K562 (cell line): Measurements from ENCODE around the gene CSTF1. TPM values are rescaled to one million over a fixed set of nuclear protein-coding genes. Genes with fewer than 3 reads are reported as not detected.

Source experiments
- ELF4 ChIP-seq: fragments of 450-650 bp; formaldehyde crosslinking; IDR thresholded peaks from 2 replicates; pipeline ENCODE4 v1.4.0; 2022; ENCODE audit warnings: missing genetic modification characterization
- EWSR1 ChIP-seq: fragments of 450-650 bp; IDR thresholded peaks from 2 replicates; pipeline ENCODE4 v1.6.1; 2018; ENCODE audit warnings: borderline replicate concordance, mild to moderate bottlenecking, low read depth, moderate library complexity; ENCODE audit not compliant: partially characterized antibody
- FOXJ2 ChIP-seq: fragments of 200-800 bp; sonication (Bioruptor generic); IDR thresholded peaks from 2 replicates; pipeline ENCODE4 v1.6.1; 2016; ENCODE audit warnings: missing genetic modification characterization, missing compliant biosample characterization
- KLF1 ChIP-seq: fragments of 450-650 bp; IDR thresholded peaks from 2 replicates; pipeline ENCODE4 v1.6.1; 2016; ENCODE audit warnings: missing genetic modification characterization, missing compliant biosample characterization
- MBD2 ChIP-seq: sonication (generic); IDR thresholded peaks from 2 replicates; pipeline ENCODE4 v1.6.1; 2016; ENCODE audit warnings: low read depth, borderline replicate concordance
- MEIS2 ChIP-seq: fragments of 450-650 bp; IDR thresholded peaks from 2 replicates; pipeline ENCODE4 v1.6.1; 2014; ENCODE audit warnings: mild to moderate bottlenecking; ENCODE audit not compliant: partially characterized antibody
- NFATC3 ChIP-seq: fragments of 450-650 bp; IDR thresholded peaks from 2 replicates; pipeline ENCODE4 v1.6.1; 2017; ENCODE audit warnings: mild to moderate bottlenecking
- NR3C1 ChIP-seq: sonication (generic); formaldehyde crosslinking; IDR thresholded peaks from 2 replicates; pipeline ENCODE4 v1.8.1; 2022; ENCODE audit warnings: missing genetic modification reagents
- POLR2A ChIP-seq: fragments of 450-650 bp; conservative IDR thresholded peaks from 2 replicates; pipeline ENCODE4 v1.6.1; 2016
- POLR2AphosphoS5 ChIP-seq: IDR thresholded peaks from 2 replicates; pipeline ENCODE4 v1.6.1; 2011; ENCODE audit warnings: mild to moderate bottlenecking, low read depth, low read length, moderate library complexity; ENCODE audit not compliant: control insufficient read depth, insufficient read depth
- RAD21 ChIP-seq, 2 experiments: fragments of 250-450 bp in 1 of 2; fragments of 450-650 bp in 1 of 2; sonication (Bioruptor Pico) in 1 of 2; formaldehyde crosslinking in 1 of 2; IDR thresholded peaks in 1 of 2; conservative IDR thresholded peaks in 1 of 2; 2 replicates each; pipeline versions ENCODE4 v1.4.0 to v1.8.0; 2020 to 2022; ENCODE audit warnings: mild to moderate bottlenecking in 2 of 2, moderate library complexity in 1 of 2
- SIN3B ChIP-seq: fragments of 450-650 bp; IDR thresholded peaks from 2 replicates; pipeline ENCODE4 v1.6.1; 2017; ENCODE audit warnings: low read depth, mild to moderate bottlenecking, moderate library complexity
- SNAPC5 ChIP-seq: fragments of 250-450 bp; sonication (Bioruptor Pico); IDR thresholded peaks from 2 replicates; pipeline ENCODE4 v1.8.0; 2021; ENCODE audit warnings: moderate library complexity, mild to moderate bottlenecking, inconsistent platforms
- SP1 ChIP-seq: sonication (generic); formaldehyde crosslinking; IDR thresholded peaks from 2 replicates; pipeline ENCODE4 v1.8.1; 2022; ENCODE audit warnings: mild to moderate bottlenecking, missing genetic modification reagents
- STAT5B ChIP-seq: fragments of 250-450 bp; sonication (Bioruptor Pico); IDR thresholded peaks from 2 replicates; pipeline ENCODE4 v1.8.0; 2021; ENCODE audit warnings: mild to moderate bottlenecking, inconsistent platforms
- ZBTB17 ChIP-seq: fragments of 450-650 bp; formaldehyde crosslinking; IDR thresholded peaks from 2 replicates; pipeline ENCODE4 v1.4.0; 2020; ENCODE audit warnings: mild to moderate bottlenecking
- ZFP30 ChIP-seq: fragments of 250-450 bp; sonication (Bioruptor Pico); IDR thresholded peaks from 2 replicates; pipeline ENCODE4 v1.8.0; 2022; ENCODE audit warnings: moderate library complexity, mild to moderate bottlenecking, inconsistent platforms, borderline replicate concordance
- ZKSCAN8 ChIP-seq: fragments of 200-800 bp; sonication (Bioruptor generic); IDR thresholded peaks from 2 replicates; pipeline ENCODE4 v1.6.1; 2016; ENCODE audit warnings: missing genetic modification characterization, missing compliant biosample characterization
- ZMIZ1 ChIP-seq, 2 experiments: fragments of 150-350 bp in 1 of 2; IDR thresholded peaks; 2 replicates each; pipeline ENCODE4 v1.6.1; 2012 to 2016; ENCODE audit warnings: low read depth in 2 of 2, low read length in 2 of 2, mild to moderate bottlenecking in 1 of 2, moderate library complexity in 1 of 2
- ZNF133 ChIP-seq: fragments of 250-450 bp; sonication (Bioruptor Pico); IDR thresholded peaks from 2 replicates; pipeline ENCODE4 v1.4.0; 2020; ENCODE audit warnings: mild to moderate bottlenecking
- ZNF445 ChIP-seq: fragments of 250-450 bp; sonication (Bioruptor Pico); IDR thresholded peaks from 2 replicates; pipeline ENCODE4 v1.4.0; 2020; ENCODE audit warnings: low read depth, mild to moderate bottlenecking, moderate library complexity
- ZNF717 ChIP-seq: fragments of 250-450 bp; sonication (Bioruptor Pico); IDR thresholded peaks from 2 replicates; pipeline ENCODE4 v1.5.0; 2021
- ZNF778 ChIP-seq: fragments of 450-650 bp; formaldehyde crosslinking; IDR thresholded peaks from 2 replicates; pipeline ENCODE4 v1.4.0; 2020; ENCODE audit warnings: mild to moderate bottlenecking, moderate library complexity
- polyA plus RNA-seq, 8 experiments: library from polyadenylated mRNA; depleted of rRNA in 4 of 8; stranded (reverse) in 5 of 8; unstranded in 3 of 8; fragments of >200 nt; fragmentation: Nextera tagmentation in 2 of 8; fragmentation: Illumina TruSeq in 1 of 8; extraction: Ambion mirVana in 2 of 8; extraction: Trizol in 1 of 8; gene quantifications; 2 replicates each; pipeline versions ENCODE4 v1.2.1 to v1.2.3, GENCODE V29; 2011 to 2014; ENCODE audit warnings: inconsistent platforms in 1 of 8, missing spikeins in 1 of 8
- total RNA-seq, 7 experiments: library from RNA; depleted of rRNA in 6 of 7; stranded (reverse); fragments of >200 nt in 6 of 7; fragmentation: Illumina TruSeq in 2 of 7; extraction: Trizol in 2 of 7; gene quantifications; 2 replicates each; pipeline versions ENCODE4 v1.2.1 to v1.2.3, GENCODE V29; 2011 to 2021; ENCODE audit warnings: low replicate concordance in 1 of 7
- TF ChIP-seq, protein P1 (sequence below): sonication (generic); formaldehyde crosslinking; IDR thresholded peaks from 2 replicates; pipeline ENCODE4 v1.8.0; 2022; ENCODE audit warnings: missing genetic modification reagents, mild to moderate bottlenecking, borderline replicate concordance

The CSTF1 gene
- total and polyA plus RNA-seq, 9 of the 15 experiments (the other 6 are each of a cell fraction or from before 2014, with no cell fraction given) = 30.8 to 110 (median 53.4) TPM

GRCh38 chr20:56414842-56415765 lies 22.7 kb downstream of the CSTF1 start (continued):
- TF ChIP-seq, protein P1, sequence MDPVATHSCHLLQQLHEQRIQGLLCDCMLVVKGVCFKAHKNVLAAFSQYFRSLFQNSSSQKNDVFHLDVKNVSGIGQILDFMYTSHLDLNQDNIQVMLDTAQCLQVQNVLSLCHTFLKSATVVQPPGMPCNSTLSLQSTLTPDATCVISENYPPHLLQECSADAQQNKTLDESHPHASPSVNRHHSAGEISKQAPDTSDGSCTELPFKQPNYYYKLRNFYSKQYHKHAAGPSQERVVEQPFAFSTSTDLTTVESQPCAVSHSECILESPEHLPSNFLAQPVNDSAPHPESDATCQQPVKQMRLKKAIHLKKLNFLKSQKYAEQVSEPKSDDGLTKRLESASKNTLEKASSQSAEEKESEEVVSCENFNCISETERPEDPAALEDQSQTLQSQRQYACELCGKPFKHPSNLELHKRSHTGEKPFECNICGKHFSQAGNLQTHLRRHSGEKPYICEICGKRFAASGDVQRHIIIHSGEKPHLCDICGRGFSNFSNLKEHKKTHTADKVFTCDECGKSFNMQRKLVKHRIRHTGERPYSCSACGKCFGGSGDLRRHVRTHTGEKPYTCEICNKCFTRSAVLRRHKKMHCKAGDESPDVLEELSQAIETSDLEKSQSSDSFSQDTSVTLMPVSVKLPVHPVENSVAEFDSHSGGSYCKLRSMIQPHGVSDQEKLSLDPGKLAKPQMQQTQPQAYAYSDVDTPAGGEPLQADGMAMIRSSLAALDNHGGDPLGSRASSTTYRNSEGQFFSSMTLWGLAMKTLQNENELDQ = no peak
- TF ChIP-seq MEIS2 (peak; percentile 79), NR3C1 (CRISPR knock-in tag) (no peak), RAD21 (CRISPR knock-in tag; conservative IDR thresholded peaks at IDR 0.05 in 1 of 2, IDR thresholded peaks at IDR 0.05 in 1 of 2) (no peak), MBD2 (no peak), ZMIZ1 (IDR thresholded peaks at IDR 0.05; ENCODE audit: low read depth in 2 of 2, low read length in 2 of 2) (no peak), ZKSCAN8 (CRISPR knock-in tag) (no peak), POLR2AphosphoS5 (0 out of 2 replicates have a peak, but pooled peaks have one; percentile 28), STAT5B (no peak), FOXJ2 (no peak), ZNF445 (CRISPR knock-in tag) (no peak), ZBTB17 (CRISPR knock-in tag) (no peak), ELF4 (CRISPR knock-in tag) (no peak), NFATC3 (no peak), POLR2A (no peak), ZNF717 (no peak), EWSR1 (no peak), SIN3B (no peak), KLF1 (no peak), ZNF778 (CRISPR knock-in tag) (no peak), SP1 (no peak), SNAPC5 (CRISPR knock-in tag) (no peak), ZNF133 (CRISPR knock-in tag) (no peak), ZFP30 (no peak)
